ENCODE measurements around the gene DNAH14.
"Not testable (repeated sequence)": the region's sequence is repeated elsewhere in the genome, so short reads cannot be mapped to it uniquely, and the experiment has no call there.

DNAH14 gene

DNA sequence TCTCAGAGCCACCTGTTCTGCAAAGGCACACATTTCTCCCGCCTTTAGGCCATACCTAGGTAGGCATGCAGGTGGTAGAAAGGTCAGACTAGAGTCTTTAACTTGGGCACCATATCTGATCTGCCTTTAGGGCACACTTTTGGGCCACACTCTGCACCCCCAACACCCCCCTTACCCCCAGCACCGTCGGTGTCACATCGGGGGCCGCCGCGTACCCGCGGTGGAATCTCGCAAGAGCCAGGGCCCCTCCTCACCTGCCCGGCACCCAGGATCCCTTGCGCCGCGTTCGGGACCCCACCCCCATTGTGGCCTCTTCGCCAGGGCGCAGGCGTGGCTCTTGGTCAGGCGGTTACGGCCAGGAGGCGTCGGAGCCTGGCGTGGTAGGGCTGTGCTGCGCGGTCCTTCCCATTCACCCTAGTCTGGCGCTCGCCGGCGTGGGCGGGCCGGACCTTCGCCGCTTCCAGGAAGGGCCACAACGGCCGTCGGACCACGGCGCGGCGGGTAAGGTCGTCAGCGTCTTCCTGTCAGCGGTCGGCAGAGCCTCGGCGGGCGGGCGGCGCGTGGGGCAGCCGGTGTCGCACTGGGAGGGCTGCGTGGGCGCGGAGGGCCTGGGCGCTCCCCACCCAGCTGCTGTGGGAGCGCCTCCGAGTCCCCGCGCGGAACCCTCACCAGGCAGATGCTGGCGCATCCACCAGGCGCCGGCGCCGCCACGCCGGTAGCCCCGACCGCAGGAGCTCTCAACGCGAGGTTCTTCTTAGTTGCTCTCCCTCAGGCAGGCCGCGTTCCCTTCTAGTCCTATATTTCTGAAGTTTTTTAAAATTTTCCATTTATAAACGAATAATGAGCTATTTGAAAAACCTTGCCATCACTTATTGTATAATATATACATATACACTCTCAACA, at the start of gene DNAH14:
DNAH14 (plus strand) TSS at position 341 of the 903 bp plus-strand sequence. CDS start 23,028 bp downstream, outside the sequence.
- ChIA-PET POLR2A (no interaction called here), CTCF (interaction anchor here (1.3 to 2.0 kb wide), 2 partner anchors 281 to 416 kb away, joined by 3 to 10 read pairs; no protein-coding TSS in a partner anchor)
- DNase-seq (ENCODE audit: extremely low spot score) = peak; percentile 35
- TF ChIP-seq, protein P1, sequence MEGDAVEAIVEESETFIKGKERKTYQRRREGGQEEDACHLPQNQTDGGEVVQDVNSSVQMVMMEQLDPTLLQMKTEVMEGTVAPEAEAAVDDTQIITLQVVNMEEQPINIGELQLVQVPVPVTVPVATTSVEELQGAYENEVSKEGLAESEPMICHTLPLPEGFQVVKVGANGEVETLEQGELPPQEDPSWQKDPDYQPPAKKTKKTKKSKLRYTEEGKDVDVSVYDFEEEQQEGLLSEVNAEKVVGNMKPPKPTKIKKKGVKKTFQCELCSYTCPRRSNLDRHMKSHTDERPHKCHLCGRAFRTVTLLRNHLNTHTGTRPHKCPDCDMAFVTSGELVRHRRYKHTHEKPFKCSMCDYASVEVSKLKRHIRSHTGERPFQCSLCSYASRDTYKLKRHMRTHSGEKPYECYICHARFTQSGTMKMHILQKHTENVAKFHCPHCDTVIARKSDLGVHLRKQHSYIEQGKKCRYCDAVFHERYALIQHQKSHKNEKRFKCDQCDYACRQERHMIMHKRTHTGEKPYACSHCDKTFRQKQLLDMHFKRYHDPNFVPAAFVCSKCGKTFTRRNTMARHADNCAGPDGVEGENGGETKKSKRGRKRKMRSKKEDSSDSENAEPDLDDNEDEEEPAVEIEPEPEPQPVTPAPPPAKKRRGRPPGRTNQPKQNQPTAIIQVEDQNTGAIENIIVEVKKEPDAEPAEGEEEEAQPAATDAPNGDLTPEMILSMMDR (IDR thresholded peaks at IDR 0.05; ENCODE audit: control extremely low read depth, extremely low read depth, low read depth, missing control alignments) = no peak

DNA sequence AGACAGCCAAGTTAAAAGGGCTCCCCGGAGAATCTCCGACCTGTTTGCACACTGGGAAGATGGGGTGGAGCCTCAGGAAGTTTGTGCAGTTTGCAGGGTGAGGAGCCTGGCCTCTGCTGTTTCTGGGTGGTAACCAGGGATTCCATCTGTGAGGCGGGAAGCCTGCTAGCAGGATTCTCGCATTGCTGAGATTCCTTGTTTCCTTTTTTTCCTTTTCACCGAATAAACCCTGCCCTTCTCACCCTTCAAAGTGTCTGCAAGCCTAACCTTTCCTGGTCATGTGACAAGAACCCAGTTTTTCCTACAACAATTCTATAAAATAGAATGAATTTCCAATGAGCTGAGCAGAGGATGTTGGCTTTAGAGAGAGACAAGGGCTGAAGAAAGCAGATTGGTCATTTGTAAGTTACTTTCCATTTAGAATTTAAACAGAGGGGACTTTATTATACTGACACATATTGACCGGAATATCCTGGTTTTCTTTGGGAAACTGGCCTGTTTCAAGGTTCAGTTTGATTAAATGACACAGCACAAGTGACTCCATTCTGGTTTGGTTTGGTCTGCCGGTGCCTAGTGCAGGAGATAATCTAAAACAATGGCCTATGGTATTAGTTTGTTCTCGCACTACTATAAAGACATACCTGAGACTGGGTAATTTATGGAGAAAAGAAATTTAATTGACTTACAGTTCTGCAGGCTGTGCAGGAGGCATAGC, 48.7 kb upstream of the DNAH14 start:
- POLR2A ChIA-PET = no interaction called here
- DNase-seq (ENCODE audit: extremely low spot score) = no peak
- TF ChIP-seq, protein P1 (IDR thresholded peaks at IDR 0.05; ENCODE audit: control extremely low read depth, extremely low read depth, low read depth, missing control alignments) = no peak
- CTCF ChIA-PET = interaction anchor here (1.8 kb wide), 1 partner anchor 368 kb away, joined by 4 read pairs; no protein-coding TSS in a partner anchor

DNA sequence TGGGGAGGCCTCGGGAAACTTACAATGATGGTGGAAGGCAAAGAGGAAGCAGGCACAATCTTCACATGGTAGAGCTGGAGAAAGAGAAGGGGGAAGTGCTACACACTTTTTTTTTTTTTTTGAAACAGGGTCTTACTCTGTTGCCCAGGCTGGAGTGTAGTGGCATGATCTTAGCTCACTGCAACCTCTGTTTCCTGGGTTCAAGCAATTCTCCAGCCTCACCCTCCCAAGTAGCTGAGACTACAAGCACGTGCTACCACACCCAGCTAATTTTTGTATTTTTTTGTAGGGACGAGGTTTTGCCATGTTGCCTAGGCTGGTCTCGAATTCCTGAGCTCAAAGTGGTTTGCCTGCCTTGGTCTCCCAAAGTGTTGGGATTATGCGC, 48.2 kb upstream of the DNAH14 start:
- CTCF ChIA-PET = interaction anchor here (1.8 kb wide), 1 partner anchor 369 kb away, joined by 4 read pairs; no protein-coding TSS in a partner anchor
- POLR2A ChIA-PET; DNase-seq (ENCODE audit: extremely low spot score): not testable (repeated sequence)

- ChIA-PET POLR2A (no interaction called here), CTCF (interaction anchor here (1.8 kb wide), 1 partner anchor 369 kb away, joined by 4 read pairs; no protein-coding TSS in a partner anchor)
- TF ChIP-seq, protein P1 (IDR thresholded peaks at IDR 0.05; ENCODE audit: control extremely low read depth, extremely low read depth, low read depth, missing control alignments) = no peak
These were observed 47.7 kb upstream of the DNAH14 start for GRCh38 chr1:224881762-224882211.

GRCh38 chr1:224882264-224882663, 47.2 kb upstream of the DNAH14 start:
- CTCF ChIA-PET = interaction anchor here (1.4 to 1.8 kb wide), 2 partner anchors 238 to 370 kb away, joined by 4 read pairs; no protein-coding TSS in a partner anchor
- DNase-seq (ENCODE audit: extremely low spot score) = no peak
- TF ChIP-seq, protein P1 (IDR thresholded peaks at IDR 0.05; ENCODE audit: control extremely low read depth, extremely low read depth, low read depth, missing control alignments) = no peak
- POLR2A ChIA-PET = no interaction called here

More at GRCh38 chr1:224881762-224882211, 47.7 kb upstream of the DNAH14 start:
- no peak for DNase-seq (ENCODE audit: extremely low spot score)

GRCh38 chr1:224883091-224883490, 46.4 kb upstream of the DNAH14 start:
- ChIA-PET POLR2A (no interaction called here), CTCF (interaction anchor here (1.4 kb wide), 1 partner anchor 238 kb away, joined by 4 read pairs; no protein-coding TSS in a partner anchor)
- TF ChIP-seq, protein P1 (IDR thresholded peaks at IDR 0.05; ENCODE audit: control extremely low read depth, extremely low read depth, low read depth, missing control alignments) = no peak
- no peak for DNase-seq (ENCODE audit: extremely low spot score)

Measured in GM10248 (cell line).